MCF 10A (cell line): Measurements from ENCODE around the gene INPP5D. TPM values are rescaled to one million over a fixed set of nuclear protein-coding genes. Genes with fewer than 3 reads are reported as not detected.

Source experiments
- BruUV-seq: library from RNA; stranded (reverse); fragments of 400-500 nt; replicated peaks from 2 replicates; lab custom pipeline; 2021; lab: Mats Ljungman, UMichigan
- CTCF ChIA-PET: fragments of 300-600 bp; sonication (Branson Sonifier 250); formaldehyde crosslinking; extraction: SDS; loops from one replicate; lab custom pipeline; 2021; ENCODE audit warnings: antibody characterized with exemption, inconsistent platforms; lab: Yijun Ruan, JAX
- POLR2A ChIA-PET: fragments of 300-600, 350-650 bp; sonication (Branson Sonifier 250); formaldehyde crosslinking; extraction: SDS; loops from one replicate; lab custom pipeline; 2020; ENCODE audit warnings: antibody characterized with exemption, inconsistent platforms; lab: Yijun Ruan, JAX
- DNase-seq: peaks from one replicate; pipeline ENCODE4 v3.0.0-alpha.2; 2018; ENCODE audit not compliant: unreplicated experiment
- H3K27ac Mint-ChIP-seq: one replicate; pipeline ENCODE4 v1.8.0; 2022; ENCODE audit warnings: mild to moderate bottlenecking, low read depth, mixed read lengths; ENCODE audit not compliant: unreplicated experiment
- H3K27me3 Mint-ChIP-seq: one replicate; pipeline ENCODE4 v1.8.0; 2022; ENCODE audit warnings: mixed read lengths; ENCODE audit not compliant: insufficient read depth, unreplicated experiment
- H3K36me3 Mint-ChIP-seq: one replicate; pipeline ENCODE4 v1.8.0; 2022; ENCODE audit warnings: mild to moderate bottlenecking, moderate library complexity, mixed read lengths; ENCODE audit not compliant: insufficient read depth, unreplicated experiment
- H3K4me1 Mint-ChIP-seq: one replicate; pipeline ENCODE4 v1.8.0; 2022; ENCODE audit warnings: mixed read lengths; ENCODE audit not compliant: insufficient read depth, unreplicated experiment
- H3K4me3 Mint-ChIP-seq: one replicate; pipeline ENCODE4 v1.8.0; 2022; ENCODE audit warnings: mild to moderate bottlenecking, moderate library complexity, mixed read lengths; ENCODE audit not compliant: unreplicated experiment
- H3K9me3 Mint-ChIP-seq: one replicate; pipeline ENCODE4 v1.8.0; 2022; ENCODE audit warnings: mixed read lengths; ENCODE audit not compliant: unreplicated experiment
- CTCF ChIP-seq: fragments of 200-600 bp; IDR thresholded peaks from one replicate; pipeline ENCODE4 v1.8.0; 2022; ENCODE audit warnings: antibody characterized with exemption, mild to moderate bottlenecking; ENCODE audit not compliant: unreplicated experiment
- intact Hi-C: fragments of 100-400 bp; cut with micrococcal nuclease; formaldehyde crosslinking; loops from 2 replicates; pipeline ENCODE4 v1.14.1; 2022
- total RNA-seq: library from RNA; stranded (reverse); gene quantifications from 2 replicates; pipeline ENCODE4 v1.2.3, GENCODE V29; 2022

Gene INPP5D
- total RNA-seq, 1 experiment from 2014 or later: 64.9 TPM

- no peak for TF ChIP-seq CTCF
- intact Hi-C loops: no loop called here
- H3K4me1 Mint-ChIP-seq: no peaks in the 10 kb centered on the region
- ChIA-PET POLR2A (no interaction called here), CTCF (interaction anchor here (0.6 kb wide), 1 partner anchor 24 kb away, joined by 4 read pairs; no protein-coding TSS in a partner anchor)
- no peaks in the 10 kb centered on the region for H3K27me3 Mint-ChIP-seq
- H3K27ac Mint-ChIP-seq: no peak overlapping the region
- no peaks in the 10 kb centered on the region for H3K36me3 Mint-ChIP-seq
- DNase-seq: no peak
- H3K9me3 Mint-ChIP-seq: no peaks in the 10 kb centered on the region
- no peak overlapping the region for H3K4me3 Mint-ChIP-seq
- no TSS peak for BruUV-seq
Measured at GRCh38 chr2:233233618-233234230, 173.6 kb downstream of the INPP5D start.

DNA sequence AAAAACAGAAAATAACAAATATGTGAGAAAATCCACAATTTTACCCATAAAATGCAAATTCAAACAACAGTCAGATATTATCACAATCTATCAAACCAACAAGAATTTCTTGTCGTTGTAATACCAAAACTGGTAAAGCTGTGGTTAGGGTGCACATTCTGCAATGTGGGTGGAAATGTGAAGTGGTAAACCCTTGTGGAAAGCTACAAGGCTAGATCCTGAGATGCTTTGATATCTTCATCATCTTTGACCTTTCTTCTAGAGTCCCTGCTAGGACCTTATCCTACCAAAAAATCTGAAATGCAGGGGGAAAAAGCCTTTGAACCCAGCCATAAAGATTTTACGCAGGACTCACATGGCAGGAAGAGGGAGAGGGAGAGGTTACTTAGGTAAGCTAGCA lies 174.1 kb downstream of the INPP5D start:
- BruUV-seq: no TSS peak
- CTCF ChIA-PET: interaction anchor here (0.6 to 0.7 kb wide), 2 partner anchors 22 to 291 kb away, joined by 3 read pairs; no protein-coding TSS in a partner anchor
- no peak for TF ChIP-seq CTCF
- POLR2A ChIA-PET: interaction anchor here (1.6 kb wide), 1 partner anchor 13 kb away, joined by 6 read pairs; no protein-coding TSS in a partner anchor
- no peak for DNase-seq
- no peaks in the 10 kb centered on the region for H3K36me3 Mint-ChIP-seq
- no peaks in the 10 kb centered on the region for H3K9me3 Mint-ChIP-seq
- no peaks in the 10 kb centered on the region for H3K27me3 Mint-ChIP-seq
- intact Hi-C loops: no loop called here
- H3K27ac Mint-ChIP-seq: no peak overlapping the region
- H3K4me1 Mint-ChIP-seq: no peaks in the 10 kb centered on the region
- no peak overlapping the region for H3K4me3 Mint-ChIP-seq

GRCh38 chr2:233234996-233235395 lies 174.9 kb downstream of the INPP5D start:
- TF ChIP-seq CTCF: no peak
- Mint-ChIP-seq H3K9me3 (no peaks in the 10 kb centered on the region), H3K27me3 (no peaks in the 10 kb centered on the region), H3K4me3 (no peak overlapping the region), H3K4me1 (no peaks in the 10 kb centered on the region), H3K27ac (no peak overlapping the region), H3K36me3 (no peaks in the 10 kb centered on the region)
- ChIA-PET CTCF (interaction anchor here (0.5 to 0.7 kb wide), 3 partner anchors 23 to 869 kb away, joined by 3 read pairs; no protein-coding TSS in a partner anchor), POLR2A (interaction anchor here (1.6 kb wide), 1 partner anchor 12 kb away, joined by 6 read pairs; no protein-coding TSS in a partner anchor)
- intact Hi-C loops: no loop called here
- DNase-seq: no peak
- BruUV-seq: no TSS peak

DNA sequence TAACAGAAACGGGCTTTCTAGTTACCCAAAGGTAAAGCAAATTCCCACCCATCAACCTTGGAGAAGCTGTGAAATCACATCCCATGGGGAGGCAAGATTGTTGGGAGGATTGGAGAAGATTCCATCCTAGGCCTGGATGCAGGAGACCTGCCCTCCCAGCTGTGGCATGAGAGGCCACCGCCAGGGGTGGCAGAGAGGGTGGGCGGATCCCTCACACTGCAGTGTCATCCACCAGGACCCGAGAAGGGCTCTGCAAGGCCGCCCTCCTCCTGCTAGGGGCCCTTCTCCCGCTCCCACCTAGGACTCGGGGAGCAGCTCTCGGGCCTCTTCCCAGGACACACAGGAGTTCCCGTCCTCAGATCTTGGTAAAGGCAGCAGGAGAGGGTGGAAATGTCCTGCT lies 175.8 kb downstream of the INPP5D start:
- Mint-ChIP-seq H3K4me3 (no peak overlapping the region), H3K36me3 (peaks cover 3% of the 10 kb centered on the region), H3K27me3 (no peaks in the 10 kb centered on the region), H3K27ac (no peak overlapping the region), H3K9me3 (no peaks in the 10 kb centered on the region), H3K4me1 (no peaks in the 10 kb centered on the region)
- intact Hi-C loops: no loop called here
- DNase-seq: no peak
- TF ChIP-seq CTCF: no peak
- BruUV-seq: no TSS peak
- CTCF ChIA-PET: interaction anchor here (0.5 to 0.6 kb wide), 3 partner anchors 16 to 629 kb away, joined by 3 read pairs; no protein-coding TSS in a partner anchor
- POLR2A ChIA-PET: interaction anchor here (1.1 to 1.6 kb wide), 2 partner anchors 11 kb away, joined by 3 to 6 read pairs; no protein-coding TSS in a partner anchor
